Activated effector memory CD4-positive, alpha-beta T cell treated with anti-CD3 and anti-CD28 coated beads, Interleukin-2, amount 50 U/mL, for 16 hours (primary cell): Measurements from ENCODE around the gene IQCF6.
"Not testable (repeated sequence)": the region's sequence is repeated elsewhere in the genome, so short reads cannot be mapped to it uniquely, and the experiment has no call there.

ENCODE experiments used
- DNase-seq: peaks from one replicate; pipeline ENCODE4 v3.0.0-alpha.2; 2020

The IQCF6 gene

GRCh38 chr3:51759203-51759602 lies 19.8 kb downstream of the IQCF6 start:
- no peak for DNase-seq

GRCh38 chr3:51753763-51754750 lies 25.0 kb downstream of the IQCF6 start:
- DNase-seq, result not testable (repeated sequence)

- no peak for DNase-seq
These were observed 27.8 kb downstream of the IQCF6 start for GRCh38 chr3:51751287-51751686.

GRCh38 chr3:51750878-51751277 lies 28.2 kb downstream of the IQCF6 start:
- DNase-seq, result no peak

- no peak for DNase-seq
These were observed 30.7 kb downstream of the IQCF6 start for GRCh38 chr3:51748327-51748726.

GRCh38 chr3:51747840-51748239 lies 31.2 kb downstream of the IQCF6 start:
- no peak for DNase-seq

- not testable (repeated sequence) for DNase-seq
These were observed 36.1 kb downstream of the IQCF6 start for GRCh38 chr3:51742978-51743377.

GRCh38 chr3:51742320-51742719 lies 36.7 kb downstream of the IQCF6 start:
- not testable (repeated sequence) for DNase-seq

- no peak for DNase-seq
These were observed 39.9 kb downstream of the IQCF6 start for GRCh38 chr3:51739110-51739509.

- no peak for DNase-seq
These were observed 43.1 kb downstream of the IQCF6 start for GRCh38 chr3:51735950-51736349.

- DNase-seq, result no peak
These were observed 44.0 kb downstream of the IQCF6 start for GRCh38 chr3:51735039-51735438.

- no peak for DNase-seq
These were observed 44.5 kb downstream of the IQCF6 start for GRCh38 chr3:51734572-51734907.

GRCh38 chr3:51733859-51734571 lies 45.0 kb downstream of the IQCF6 start:
- no peak for DNase-seq

- DNase-seq, result no peak
These were observed 49.9 kb downstream of the IQCF6 start for GRCh38 chr3:51729042-51729633.
